ENCODE results near the gene TCEA2. TPM values are rescaled to one million over a fixed set of nuclear protein-coding genes. Genes with fewer than 3 reads are reported as not detected.

Gene TCEA2
- total RNA-seq, 4 donors from 2014 or later = 22.8 to 59.0 (median 43.6) TPM

GRCh38 chr20:64067733-64068307, 4.8 kb downstream of the TCEA2 start:
- Histone ChIP-seq H3K4me3 (no peak overlapping the region), H3K9me3 (no peaks in the 10 kb centered on the region), H3K27me3 (no peaks in the 10 kb centered on the region), H3K27ac (replicated peaks in 1 of 4) (no peak overlapping the region), H3K36me3 (peaks cover 4 to 30% (median 20%) of the 10 kb centered on the region in 4 donors), H3K4me1 (peaks cover 15 to 30% (median 26%) of the 10 kb centered on the region in 4 donors)
- intact Hi-C loops (cut with DNase I) = no loop called here
- no peak for DNase-seq (ENCODE audit: extremely low spot score)
- WGBS = 81% methylated on average over 3 of the region's 12 CpGs
- TF ChIP-seq CTCF (IDR thresholded peaks at IDR 0.05) (no peak), POLR2A (IDR thresholded peaks at IDR 0.05; ENCODE audit: low read depth) (no peak), EP300 (IDR thresholded peaks at IDR 0.05) (no peak), POLR2AphosphoS5 (IDR thresholded peaks at IDR 0.05) (no peak)

- no peak for DNase-seq (ENCODE audit: extremely low spot score)
- H3K9me3 ChIP-seq = no peaks in the 10 kb centered on the region
- WGBS = 50% methylated on average over 2 of the region's 12 CpGs
- peaks cover 14 to 28% (median 23%) of the 10 kb centered on the region in 4 donors for H3K4me1 ChIP-seq
- peaks cover 6 to 37% (median 28%) of the 10 kb centered on the region in 4 donors for H3K36me3 ChIP-seq
- H3K4me3 ChIP-seq = no peak overlapping the region
- H3K27me3 ChIP-seq = no peaks in the 10 kb centered on the region
- H3K27ac ChIP-seq (replicated peaks in 1 of 4) = no peak overlapping the region
- TF ChIP-seq POLR2A (IDR thresholded peaks at IDR 0.05; ENCODE audit: low read depth) (no peak), EP300 (IDR thresholded peaks at IDR 0.05) (no peak), POLR2AphosphoS5 (IDR thresholded peaks at IDR 0.05) (no peak), CTCF (IDR thresholded peaks at IDR 0.05) (no peak)
- intact Hi-C loops (cut with DNase I) = no loop called here
Measured at GRCh38 chr20:64068386-64069208, 5.6 kb downstream of the TCEA2 start.

- no peak for TF ChIP-seq POLR2AphosphoS5 (IDR thresholded peaks at IDR 0.05)
- TF ChIP-seq CTCF (IDR thresholded peaks at IDR 0.05) = no peak
- TF ChIP-seq POLR2A (IDR thresholded peaks at IDR 0.05; ENCODE audit: low read depth) = no peak
- TF ChIP-seq EP300 (IDR thresholded peaks at IDR 0.05) = no peak
- Histone ChIP-seq H3K36me3 (peaks cover 6 to 43% (median 34%) of the 10 kb centered on the region in 4 donors), H3K4me1 (peaks cover 8 to 22% (median 17%) of the 10 kb centered on the region in 4 donors), H3K9me3 (no peaks in the 10 kb centered on the region), H3K4me3 (no peak overlapping the region), H3K27ac (replicated peaks in 1 of 4) (no peak overlapping the region), H3K27me3 (no peaks in the 10 kb centered on the region)
- no peak for DNase-seq (ENCODE audit: extremely low spot score)
- intact Hi-C loops (cut with DNase I) = no loop called here
- no CpG with 5 or more reads among the region's 20 CpGs for WGBS
Measured at GRCh38 chr20:64069209-64069613, 6.2 kb downstream of the TCEA2 start.

GRCh38 chr20:64069614-64070243, 6.7 kb downstream of the TCEA2 start:
- H3K36me3 ChIP-seq = peaks cover 6 to 48% (median 37%) of the 10 kb centered on the region in 4 donors
- no peaks in the 10 kb centered on the region for H3K9me3 ChIP-seq
- no peaks in the 10 kb centered on the region for H3K27me3 ChIP-seq
- intact Hi-C loops (cut with DNase I) = no loop called here
- H3K4me3 ChIP-seq = no peak overlapping the region
- peaks cover 3 to 17% (median 12%) of the 10 kb centered on the region in 4 donors for H3K4me1 ChIP-seq
- whole genome bisulfite sequencing = 81% methylated on average over 4 of the region's 14 CpGs
- no peak overlapping the region for H3K27ac ChIP-seq (replicated peaks in 1 of 4)
- TF ChIP-seq POLR2AphosphoS5 (IDR thresholded peaks at IDR 0.05) = no peak
- peak; percentile 37 to 64 (median 37) for TF ChIP-seq CTCF (IDR thresholded peaks at IDR 0.05)
- DNase-seq (ENCODE audit: extremely low spot score) = no peak

All from esophagus muscularis mucosa (tissue), 4 donors.